ENCODE results near the gene NT5C3A.
"Not testable (repeated sequence)": the region's sequence is repeated elsewhere in the genome, so short reads cannot be mapped to it uniquely, and the experiment has no call there.

NT5C3A gene

GRCh38 chr7:33041631-33042428 is 20.7 kb downstream of the NT5C3A start:
- DNase-seq (ENCODE audit: low read depth in 3 of 3, low spot score in 1 of 3): no peak

GRCh38 chr7:33040803-33041516 is 21.6 kb downstream of the NT5C3A start:
- DNase-seq (ENCODE audit: low read depth in 3 of 3, low spot score in 1 of 3): no peak

GRCh38 chr7:33039903-33040292 is 22.7 kb downstream of the NT5C3A start:
- no peak for DNase-seq (ENCODE audit: low read depth in 3 of 3, low spot score in 1 of 3)

DNA sequence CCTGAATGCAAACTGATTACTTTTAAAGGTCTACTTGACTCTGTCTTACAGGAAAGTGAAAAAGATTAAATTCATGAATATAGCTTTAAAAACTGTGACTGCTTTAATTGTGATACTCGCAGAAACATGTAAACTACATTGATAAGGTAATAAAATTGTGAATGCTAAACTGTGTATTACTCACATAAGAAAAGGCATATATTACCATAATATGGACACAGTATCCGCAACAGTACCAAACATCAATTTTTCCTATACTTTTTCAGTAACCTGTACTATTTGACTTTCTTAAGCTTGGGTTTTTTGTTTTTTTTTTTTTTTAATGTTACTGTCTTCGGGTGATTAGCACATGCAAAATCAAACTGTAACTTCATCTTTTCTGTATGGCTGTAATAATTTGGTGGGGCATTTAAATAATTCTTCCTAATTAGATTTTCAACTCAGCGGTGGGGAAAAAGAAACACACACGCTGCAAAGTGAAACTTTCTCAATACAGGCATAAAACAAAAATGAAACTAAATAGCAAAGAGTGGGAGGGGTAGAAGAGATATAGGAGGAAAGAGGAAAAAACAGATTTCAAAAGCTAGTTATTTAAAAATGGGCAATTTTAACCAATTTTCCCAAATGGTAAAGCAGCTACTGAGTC is 23.2 kb downstream of the NT5C3A start:
- no peak for DNase-seq (ENCODE audit: low read depth in 3 of 3, low spot score in 1 of 3)

DNA sequence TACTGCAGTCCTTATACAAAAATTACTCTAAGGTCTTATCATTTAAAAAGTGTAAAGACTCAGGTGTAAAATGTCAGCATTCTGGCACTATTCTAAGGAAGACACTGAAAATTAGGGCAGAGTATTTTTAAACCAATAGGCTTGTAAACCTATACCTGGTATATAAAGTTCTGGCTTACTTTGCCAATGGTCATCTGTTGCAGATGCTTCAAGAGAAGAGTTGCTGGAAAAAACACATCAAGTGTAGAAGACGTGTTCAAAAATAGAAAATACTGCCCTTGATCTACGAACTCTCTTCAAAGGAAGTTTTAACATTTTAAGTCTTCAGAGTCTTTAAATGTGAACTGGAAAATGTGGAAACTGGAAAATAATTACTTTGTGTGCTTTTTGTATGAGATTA is 23.9 kb downstream of the NT5C3A start:
- no peak for DNase-seq (ENCODE audit: low read depth in 3 of 3, low spot score in 1 of 3)

DNA sequence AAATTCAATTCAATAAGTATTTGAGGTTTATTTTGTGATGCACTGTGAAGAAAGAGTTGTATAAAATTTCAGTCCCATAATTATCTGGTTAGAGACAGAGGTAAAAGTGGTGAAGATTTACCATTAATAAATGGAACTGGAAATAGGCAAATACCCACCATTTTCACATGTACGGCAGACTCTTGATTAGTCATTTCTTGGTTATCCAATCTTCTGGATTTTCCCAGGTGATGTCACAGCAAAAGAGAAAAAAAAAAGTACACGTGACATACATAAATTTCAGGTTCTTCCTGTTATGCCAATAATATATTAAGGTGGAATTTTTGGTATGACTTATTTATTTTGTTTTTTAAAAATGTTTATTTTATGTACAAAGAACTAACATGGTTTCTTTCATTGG is 26.8 kb downstream of the NT5C3A start:
- DNase-seq (ENCODE audit: low read depth in 3 of 3, low spot score in 1 of 3): no peak

GRCh38 chr7:33024189-33024757 is 38.3 kb downstream of the NT5C3A start:
- no peak for DNase-seq (ENCODE audit: low read depth in 3 of 3, low spot score in 1 of 3)

- no peak for DNase-seq (ENCODE audit: low read depth in 3 of 3, low spot score in 1 of 3)
These were observed 50.2 kb downstream of the NT5C3A start for GRCh38 chr7:33012364-33012763.

- DNase-seq (ENCODE audit: low read depth in 3 of 3, low spot score in 1 of 3): no peak
These were observed 52.8 kb downstream of the NT5C3A start for GRCh38 chr7:33009734-33010133.

DNA sequence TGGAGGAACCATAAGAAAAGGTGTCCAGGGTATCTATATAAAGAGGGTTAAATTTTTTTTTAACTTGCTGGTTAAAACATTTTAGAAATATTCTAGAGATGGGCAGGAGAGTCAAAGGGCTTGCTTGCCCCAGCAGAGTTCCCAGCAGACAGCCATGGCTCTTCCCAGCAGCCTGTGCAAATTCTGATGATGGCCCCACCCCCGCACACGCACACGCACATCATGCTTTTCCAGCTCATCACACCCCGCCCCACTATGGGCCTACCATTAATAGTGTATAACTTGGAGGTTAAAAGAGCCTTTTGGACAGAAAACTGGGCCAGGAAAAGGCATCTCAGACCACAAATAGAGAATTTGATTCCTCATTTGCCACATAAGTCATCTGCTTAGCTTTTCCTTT is 56.9 kb downstream of the NT5C3A start:
- DNase-seq (ENCODE audit: low read depth in 3 of 3, low spot score in 1 of 3): not testable (repeated sequence)

- not testable (repeated sequence) for DNase-seq (ENCODE audit: low read depth in 3 of 3, low spot score in 1 of 3)
These were observed 57.4 kb downstream of the NT5C3A start for GRCh38 chr7:33005193-33005592.

DNA sequence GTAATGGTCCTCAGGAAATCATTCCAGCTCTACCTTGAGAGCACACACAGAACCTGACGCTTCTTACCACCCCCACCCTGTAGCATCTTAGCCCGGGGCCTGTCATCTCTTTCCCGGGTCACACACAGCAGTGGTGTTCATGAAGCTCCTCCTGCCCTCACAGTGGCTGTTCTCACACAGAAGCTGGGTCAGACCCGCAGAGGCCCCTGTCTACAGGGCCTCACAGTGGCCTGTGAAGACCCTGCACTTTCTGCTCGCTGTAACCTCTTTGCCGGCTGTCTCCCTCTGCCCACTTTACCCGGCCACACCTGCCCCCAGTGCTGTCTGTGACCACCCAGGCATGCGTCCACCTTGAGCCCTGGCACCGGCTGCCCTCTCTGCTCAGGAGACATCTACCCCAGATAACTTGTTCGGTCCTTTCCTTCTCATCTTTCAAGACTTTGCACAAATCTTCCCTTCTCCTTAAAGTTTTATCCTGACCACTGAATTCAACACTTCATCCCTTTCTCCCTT is 58.4 kb downstream of the NT5C3A start:
- DNase-seq (ENCODE audit: low read depth in 3 of 3, low spot score in 1 of 3): not testable (repeated sequence)

DNA sequence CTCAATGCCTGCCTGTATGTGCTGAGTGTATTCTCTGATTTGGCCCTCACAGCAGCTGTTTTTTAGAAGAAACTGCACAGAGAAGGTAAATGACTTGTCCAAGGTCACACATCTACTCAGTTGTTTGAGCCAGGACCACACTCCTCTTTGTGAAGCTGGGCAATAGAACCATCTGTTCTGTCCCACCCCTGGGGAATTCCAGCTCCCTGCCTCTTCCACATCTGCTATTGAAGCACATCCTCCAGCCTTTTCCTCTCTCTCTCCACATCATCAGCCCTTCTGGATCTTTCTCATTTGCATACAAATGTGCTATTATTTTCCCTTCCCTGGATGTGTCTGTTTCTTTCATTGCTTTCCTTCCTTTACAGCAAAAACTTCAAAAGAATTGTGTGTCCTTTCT is 59.5 kb downstream of the NT5C3A start:
- DNase-seq (ENCODE audit: low read depth in 3 of 3, low spot score in 1 of 3): not testable (repeated sequence)

GRCh38 chr7:32999380-32999779 is 63.2 kb downstream of the NT5C3A start:
- not testable (repeated sequence) for DNase-seq (ENCODE audit: low read depth in 3 of 3, low spot score in 1 of 3)

DNA sequence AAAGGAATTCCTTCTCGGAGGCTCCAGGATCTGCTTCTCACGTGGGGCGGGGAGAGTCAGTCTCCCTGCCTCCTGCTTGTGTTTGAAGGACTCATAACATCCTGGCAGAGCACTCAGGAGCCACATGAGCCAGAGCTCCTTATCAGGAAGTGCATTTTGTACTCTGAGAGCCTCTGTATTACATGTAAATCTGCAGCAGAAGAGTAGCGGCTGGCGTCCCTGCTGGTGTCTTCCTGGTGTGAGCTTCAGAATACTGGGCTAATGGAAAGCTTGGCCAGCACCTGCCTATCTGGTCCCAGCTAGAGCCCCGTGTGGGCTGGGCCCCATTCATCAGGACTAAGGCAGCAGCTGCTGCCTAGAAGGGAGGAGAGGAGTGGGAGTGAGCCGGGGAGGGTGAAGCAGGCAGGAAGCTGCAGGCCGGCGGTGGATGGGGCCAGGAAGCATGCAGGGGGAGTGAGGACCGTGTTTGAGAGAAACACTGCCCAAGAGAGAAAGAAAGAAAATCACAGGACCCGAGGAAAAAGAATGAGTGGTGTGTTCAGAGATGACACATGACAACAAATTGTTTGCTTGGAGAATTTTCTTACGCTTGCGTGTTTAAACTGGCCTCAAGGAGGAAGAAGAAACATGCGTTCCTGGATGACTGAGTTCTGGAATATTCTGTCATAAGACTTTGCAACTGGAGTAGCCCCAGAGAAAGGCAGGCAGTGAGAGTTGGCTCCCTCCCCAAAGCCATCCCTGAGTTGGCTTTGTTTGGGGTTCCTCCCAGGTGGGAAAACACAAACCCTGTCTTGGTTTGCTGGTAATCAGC is 64.0 kb downstream of the NT5C3A start:
- DNase-seq (ENCODE audit: low read depth in 3 of 3, low spot score in 1 of 3): not testable (repeated sequence)

DNA sequence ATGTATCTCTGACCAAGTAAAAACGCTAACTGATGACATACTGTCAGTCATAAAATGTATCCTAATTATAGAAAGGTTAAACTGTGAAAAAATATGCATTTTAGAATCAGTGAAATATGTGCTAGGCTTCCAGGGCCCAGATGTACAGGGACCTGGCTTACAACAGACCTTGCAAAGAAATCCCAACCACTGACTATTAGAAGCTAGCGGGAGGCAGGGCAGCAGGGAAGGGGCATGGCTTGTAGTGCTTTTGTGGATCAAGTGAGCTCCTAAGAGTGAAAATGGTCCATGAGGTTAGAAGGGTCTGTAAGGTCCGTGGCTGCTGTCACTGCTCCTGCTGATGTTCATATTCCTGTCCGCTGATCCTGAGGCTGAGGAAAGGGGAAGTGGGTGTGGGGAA is 64.6 kb downstream of the NT5C3A start:
- not testable (repeated sequence) for DNase-seq (ENCODE audit: low read depth in 3 of 3, low spot score in 1 of 3)

DNA sequence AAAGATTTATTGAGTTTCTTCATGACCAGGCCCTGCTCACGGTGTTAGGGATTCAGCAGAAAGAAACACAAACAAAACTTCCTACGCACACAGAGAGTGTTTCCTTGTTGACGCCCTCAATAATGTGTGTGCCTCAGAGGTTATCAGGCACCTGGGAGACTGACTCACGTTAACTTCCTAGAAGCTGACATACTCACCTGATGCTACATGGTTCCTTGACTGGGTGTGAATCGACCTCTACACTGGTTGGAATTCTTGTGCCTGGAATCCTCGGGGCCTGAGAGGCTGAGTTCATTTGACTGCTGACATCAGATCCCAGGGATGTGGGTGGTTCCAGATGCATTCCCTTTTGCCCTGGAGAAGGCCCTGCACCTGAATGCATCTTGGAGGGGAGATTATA is 69.8 kb downstream of the NT5C3A start:
- DNase-seq (ENCODE audit: low read depth in 3 of 3, low spot score in 1 of 3): not testable (repeated sequence)

GRCh38 chr7:32991975-32992700 is 70.4 kb downstream of the NT5C3A start:
- not testable (repeated sequence) for DNase-seq (ENCODE audit: low read depth in 3 of 3, low spot score in 1 of 3)

DNA sequence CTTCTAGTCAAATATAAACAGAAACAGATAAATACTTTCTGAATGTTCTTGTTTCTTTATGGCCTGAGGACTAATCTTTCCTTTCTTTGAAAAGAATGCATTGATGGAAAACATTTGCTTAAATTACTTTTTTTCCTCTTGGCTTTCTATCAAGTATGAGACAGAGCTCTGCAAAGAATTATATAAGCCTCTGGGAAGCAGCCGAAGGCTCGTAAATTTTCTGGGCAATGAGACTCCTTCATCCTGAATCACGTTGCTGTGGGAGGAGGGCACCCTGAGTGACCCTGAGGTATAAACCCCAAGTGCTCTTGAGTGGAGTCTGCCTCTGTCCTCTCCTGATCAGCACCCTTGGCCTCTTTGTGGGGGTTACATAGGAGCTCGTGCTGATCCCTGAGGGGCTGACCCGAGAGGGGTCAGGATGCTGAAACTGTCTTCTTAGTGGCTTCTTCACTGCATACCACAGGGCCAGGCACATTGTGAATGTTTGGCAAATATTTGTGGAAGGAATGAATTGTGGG is 71.4 kb downstream of the NT5C3A start:
- not testable (repeated sequence) for DNase-seq (ENCODE audit: low read depth in 3 of 3, low spot score in 1 of 3)

DNA sequence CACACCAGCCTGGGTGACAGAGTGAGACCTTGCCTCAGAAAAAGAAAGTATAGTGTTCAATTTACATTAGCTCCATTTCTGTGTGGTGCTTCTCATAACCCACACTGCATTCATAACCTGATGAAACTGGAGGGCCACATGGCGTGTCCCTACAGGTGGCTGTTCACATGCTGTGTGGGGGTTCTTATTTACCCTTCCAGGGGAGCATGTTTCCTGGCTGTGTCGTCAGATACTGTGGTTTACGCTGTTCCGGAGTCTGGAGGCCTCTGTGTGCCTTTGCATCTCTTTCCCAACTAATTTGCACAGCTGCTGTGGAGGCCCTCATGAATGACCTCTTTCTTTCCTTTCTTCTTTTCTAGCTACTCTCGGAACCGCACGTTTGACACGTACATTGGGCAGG is 74.4 kb downstream of the NT5C3A start:
- not testable (repeated sequence) for DNase-seq (ENCODE audit: low read depth in 3 of 3, low spot score in 1 of 3)
